GM12801 (cell line): Measurements from ENCODE around the gene AIRE.

Source experiments
- TF ChIP-seq, protein P1 (sequence below): IDR thresholded peaks from one replicate; pipeline ENCODE4 v1.5.1; 2011; ENCODE audit warnings: control low read depth; ENCODE audit not compliant: insufficient read length; ENCODE audit errors: extremely low read depth

AIRE gene

DNA sequence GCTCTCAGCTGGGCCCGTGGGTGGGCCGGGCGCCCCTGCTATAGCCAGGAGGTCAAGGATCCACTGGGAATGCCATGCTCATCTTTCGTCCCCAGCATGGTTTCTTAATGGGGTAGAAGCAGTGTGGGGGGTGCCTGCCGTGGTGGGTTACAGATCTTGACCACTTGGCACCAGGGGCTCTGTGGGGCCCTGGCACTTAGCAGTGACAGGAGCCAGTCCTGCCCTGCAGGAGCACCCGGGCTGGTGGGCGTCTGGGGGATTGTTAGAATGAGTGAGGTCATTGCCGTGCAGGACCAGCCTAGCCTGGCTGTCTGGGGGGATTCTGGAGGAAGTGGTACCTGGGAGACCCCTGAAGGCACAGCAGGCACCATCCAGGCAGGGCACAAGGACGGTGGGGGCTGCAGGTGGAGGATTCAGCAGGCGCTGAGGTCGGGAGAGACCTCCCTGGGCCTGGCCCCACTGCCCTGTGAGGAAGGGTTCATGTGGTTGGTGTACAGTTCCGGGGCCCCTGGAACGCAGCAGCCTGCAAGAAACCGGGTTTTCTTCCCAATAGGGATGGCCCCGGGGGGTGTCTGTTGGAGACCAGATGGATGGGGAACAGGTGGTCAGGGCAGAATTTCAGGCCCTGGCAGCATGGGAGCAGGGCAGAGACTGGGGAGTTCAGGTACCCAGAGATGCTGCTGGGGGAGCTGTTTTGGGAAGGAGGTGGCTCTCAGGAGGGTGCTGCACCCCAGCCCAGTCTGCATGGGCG, 4.8 kb downstream of the AIRE start:
- TF ChIP-seq, protein P1, sequence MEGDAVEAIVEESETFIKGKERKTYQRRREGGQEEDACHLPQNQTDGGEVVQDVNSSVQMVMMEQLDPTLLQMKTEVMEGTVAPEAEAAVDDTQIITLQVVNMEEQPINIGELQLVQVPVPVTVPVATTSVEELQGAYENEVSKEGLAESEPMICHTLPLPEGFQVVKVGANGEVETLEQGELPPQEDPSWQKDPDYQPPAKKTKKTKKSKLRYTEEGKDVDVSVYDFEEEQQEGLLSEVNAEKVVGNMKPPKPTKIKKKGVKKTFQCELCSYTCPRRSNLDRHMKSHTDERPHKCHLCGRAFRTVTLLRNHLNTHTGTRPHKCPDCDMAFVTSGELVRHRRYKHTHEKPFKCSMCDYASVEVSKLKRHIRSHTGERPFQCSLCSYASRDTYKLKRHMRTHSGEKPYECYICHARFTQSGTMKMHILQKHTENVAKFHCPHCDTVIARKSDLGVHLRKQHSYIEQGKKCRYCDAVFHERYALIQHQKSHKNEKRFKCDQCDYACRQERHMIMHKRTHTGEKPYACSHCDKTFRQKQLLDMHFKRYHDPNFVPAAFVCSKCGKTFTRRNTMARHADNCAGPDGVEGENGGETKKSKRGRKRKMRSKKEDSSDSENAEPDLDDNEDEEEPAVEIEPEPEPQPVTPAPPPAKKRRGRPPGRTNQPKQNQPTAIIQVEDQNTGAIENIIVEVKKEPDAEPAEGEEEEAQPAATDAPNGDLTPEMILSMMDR, result no peak

DNA sequence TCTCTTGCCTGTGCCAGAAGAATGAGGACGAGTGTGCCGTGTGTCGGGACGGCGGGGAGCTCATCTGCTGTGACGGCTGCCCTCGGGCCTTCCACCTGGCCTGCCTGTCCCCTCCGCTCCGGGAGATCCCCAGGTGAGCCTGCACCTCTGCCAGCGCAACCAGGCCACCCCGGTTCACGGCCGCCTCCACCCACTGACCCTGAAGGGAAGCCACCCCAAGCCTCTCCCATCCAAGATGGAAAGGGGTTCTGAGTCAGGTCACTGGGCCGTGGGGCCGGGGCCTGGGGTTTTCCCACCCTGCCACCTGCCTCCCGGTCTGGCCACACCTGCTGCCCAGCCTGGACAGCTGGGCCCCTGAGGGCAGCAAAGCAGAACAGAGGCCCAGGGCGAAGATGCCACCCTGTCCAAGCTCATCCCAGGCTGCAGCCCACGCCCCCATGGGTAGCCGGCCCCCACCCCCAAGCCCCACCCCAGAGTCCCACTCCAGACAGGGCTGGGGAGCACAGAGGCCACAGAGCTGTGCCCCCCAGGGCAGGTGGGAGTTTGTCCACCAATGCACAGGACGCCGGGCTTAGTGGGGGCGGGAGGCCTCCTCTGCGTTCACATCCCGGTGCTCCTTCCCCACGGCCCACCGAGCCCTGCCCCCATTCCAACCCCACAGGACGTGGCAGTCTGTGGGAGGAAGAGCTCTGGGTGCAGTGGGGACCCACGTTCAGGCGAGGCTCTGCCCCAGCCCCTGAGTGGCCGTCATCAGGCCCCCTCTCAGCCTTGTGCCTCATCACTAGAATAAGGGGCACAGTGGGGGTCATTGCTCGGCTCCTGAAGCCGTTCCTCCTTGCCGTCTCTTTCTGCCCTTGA, 5.6 kb downstream of the AIRE start:
- TF ChIP-seq, protein P1, result no peak

DNA sequence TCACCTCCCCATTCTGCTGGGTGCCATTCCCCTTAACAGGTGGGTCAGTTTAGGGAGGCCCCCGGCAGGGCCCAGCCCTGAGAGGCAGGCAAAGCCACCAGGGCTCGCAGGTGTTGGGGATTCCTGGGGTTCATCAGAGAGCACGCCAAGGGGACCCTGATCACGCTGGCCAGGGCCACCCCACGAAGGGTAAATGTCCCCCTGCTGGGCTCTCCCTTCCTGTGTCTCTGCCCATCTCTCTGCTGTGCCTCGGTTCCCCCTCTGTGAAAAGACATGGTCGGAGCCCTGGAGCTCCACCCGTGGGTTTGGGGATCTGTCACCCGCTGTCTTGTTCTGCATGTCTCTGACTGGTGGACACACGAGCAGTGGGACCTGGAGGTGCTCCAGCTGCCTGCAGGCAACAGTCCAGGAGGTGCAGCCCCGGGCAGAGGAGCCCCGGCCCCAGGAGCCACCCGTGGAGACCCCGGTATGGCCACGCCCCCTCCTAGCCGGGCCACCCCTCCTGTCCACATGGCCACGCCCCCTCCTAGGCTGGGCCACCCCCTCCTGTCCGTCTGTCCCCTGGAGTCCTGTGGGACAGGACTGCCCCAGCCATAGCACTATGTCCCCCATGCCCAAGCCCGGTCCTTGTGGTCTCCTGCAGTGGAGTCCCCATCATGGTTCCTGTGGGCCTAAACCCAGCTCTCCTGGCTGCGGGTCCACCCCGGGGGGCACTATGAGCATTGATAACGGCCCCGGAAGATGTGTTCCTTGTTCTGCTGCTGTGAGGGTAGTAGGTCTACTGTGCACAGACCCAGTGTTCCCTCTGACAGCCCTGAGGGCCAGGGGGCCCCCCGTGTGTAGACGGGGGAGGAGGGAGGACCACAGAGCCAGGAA, 6.5 kb downstream of the AIRE start:
- TF ChIP-seq, protein P1, result no peak

DNA sequence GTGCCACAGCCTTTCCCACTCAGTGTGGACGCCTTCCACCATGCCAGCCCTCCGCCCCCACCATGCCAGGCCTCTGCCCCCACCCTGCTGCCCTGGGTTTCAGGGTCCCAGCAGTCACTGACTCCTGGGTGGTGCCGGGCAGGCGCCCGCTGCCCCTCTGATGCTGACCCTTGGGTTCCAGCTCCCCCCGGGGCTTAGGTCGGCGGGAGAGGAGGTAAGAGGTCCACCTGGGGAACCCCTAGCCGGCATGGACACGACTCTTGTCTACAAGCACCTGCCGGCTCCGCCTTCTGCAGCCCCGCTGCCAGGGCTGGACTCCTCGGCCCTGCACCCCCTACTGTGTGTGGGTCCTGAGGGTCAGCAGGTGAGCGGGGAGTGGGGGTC, 7.1 kb downstream of the AIRE start:
- TF ChIP-seq, protein P1, result no peak

DNA sequence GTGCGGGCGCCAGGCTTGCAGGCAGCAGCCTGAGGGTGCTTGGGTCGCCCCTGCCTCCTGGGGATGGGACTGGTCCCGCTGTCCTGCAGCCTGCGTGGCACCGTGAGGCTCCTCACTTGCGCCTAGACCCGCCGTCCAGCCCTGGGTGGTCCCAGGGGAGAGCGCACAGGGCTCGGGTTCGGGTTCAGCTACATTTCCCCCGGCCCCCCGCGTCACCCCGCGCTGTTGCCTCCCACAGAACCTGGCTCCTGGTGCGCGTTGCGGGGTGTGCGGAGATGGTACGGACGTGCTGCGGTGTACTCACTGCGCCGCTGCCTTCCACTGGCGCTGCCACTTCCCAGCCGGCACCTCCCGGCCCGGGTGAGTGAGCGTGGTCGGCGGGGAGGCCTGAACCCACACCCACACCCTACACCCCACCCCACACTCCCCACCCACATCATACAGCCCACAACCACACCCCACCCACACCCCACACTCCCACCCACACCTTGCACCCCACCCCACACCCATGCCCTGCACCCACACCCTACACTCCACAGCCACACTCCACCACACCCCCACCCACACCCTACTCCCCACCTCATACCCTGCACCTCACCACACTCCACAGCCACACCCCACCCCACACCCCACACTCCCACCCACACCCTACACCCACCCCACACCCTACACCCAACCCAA, 8.0 kb downstream of the AIRE start:
- TF ChIP-seq, protein P1, result no peak

DNA sequence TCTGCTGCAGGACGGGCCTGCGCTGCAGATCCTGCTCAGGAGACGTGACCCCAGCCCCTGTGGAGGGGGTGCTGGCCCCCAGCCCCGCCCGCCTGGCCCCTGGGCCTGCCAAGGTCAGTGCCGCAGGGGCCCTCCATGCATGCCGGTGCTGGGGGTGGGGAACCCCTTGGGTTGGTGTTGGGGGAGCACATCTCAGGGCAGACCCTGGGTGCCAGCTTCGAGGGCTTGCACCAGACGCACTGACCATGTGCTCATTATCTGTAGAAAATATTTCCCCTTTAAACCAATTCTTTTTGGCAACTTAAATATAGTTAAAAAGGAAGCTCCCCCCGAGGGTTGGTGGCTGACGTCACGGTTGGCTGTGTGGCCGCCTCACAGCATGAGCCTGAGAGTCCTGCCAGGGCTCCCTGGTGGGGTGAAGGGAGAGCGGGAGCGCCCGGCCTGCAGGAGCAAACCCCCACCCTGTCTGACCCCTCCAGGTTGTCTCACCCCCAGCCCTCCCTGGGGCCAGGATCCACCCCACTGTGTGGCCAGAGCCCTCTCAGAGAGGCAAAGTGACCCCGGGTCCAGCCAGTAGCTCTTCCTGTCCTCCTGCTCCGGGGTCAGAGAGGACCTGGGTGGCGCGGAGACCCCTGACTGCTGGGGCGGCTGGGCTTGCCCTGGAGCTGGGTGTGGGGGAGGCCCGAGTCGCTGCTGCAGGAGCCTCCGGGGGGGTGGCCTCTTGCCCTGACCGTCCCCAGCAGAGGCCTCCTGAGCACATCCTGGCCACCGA, 8.9 kb downstream of the AIRE start:
- TF ChIP-seq, protein P1, result no peak
